Measurements from ENCODE around the gene FRMD6. TPM values are rescaled to one million over a fixed set of nuclear protein-coding genes. Genes with fewer than 3 reads are reported as not detected.

Gene FRMD6
- 29.2 to 40.0 TPM (median 34.2 TPM) in 5 replicates for total RNA-seq (2022; extraction: Qiagen RNA extraction; ENCODE audit: low read depth)

DNA sequence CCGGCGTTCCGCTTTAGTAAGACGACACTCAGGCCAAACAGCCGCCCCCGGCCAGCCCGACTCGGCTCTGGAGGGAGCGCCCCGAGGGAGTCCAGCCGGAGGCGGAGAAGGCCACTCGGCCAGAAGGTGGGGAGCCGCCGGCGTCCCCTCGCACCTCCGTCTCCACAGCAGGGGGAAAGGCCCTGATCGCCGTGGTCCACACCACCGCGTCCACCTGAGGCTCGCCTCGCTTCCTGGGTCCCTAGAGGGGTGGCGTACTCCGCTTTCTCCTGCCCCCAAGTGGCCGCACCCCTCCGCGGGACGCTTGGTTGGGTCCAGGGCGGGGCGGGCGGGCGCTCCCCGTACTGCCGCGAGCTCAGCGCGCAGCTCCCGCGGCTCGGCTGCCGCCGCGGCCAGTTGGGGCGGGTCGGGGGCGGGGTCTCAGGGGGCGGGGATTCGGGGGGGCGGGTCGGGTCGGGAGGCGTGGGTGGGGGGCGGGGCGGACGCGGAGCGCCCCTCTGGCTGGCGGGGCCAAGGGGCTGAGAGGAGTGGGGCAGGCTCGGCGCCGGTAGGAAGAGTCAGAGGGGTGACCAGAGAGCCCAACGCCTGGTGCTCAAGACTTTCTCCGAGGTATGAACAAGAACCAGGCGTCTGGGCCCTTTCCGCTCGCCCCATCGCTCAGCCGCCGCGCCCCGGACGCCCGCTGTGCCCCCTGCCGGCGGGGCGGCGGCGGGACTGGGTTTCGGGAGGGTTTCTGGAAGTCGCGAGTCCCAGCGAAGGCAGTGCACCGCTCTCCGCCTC is at the start of gene FRMD6:
FRMD6 (plus strand) TSS at position 523 of the 780 bp plus-strand sequence. CDS start 37,927 bp downstream, outside the sequence.

Other genes starting within 250 kb of the FRMD6 start
- 2.1 to 4.1 TPM (median 3.2 TPM) in 5 replicates for gene GNG2, start 208.7 kb downstream of the FRMD6 start, total RNA-seq (2022; extraction: Qiagen RNA extraction; ENCODE audit: low read depth)